Trophoblast cell (in vitro differentiated cells and primary cell): Measurements from ENCODE around the gene EFHD1.

Experiments used
- DNase-seq, 2 donors: peaks; one replicate each; pipeline ENCODE4 v3.0.0-alpha.2; 2016
- H2AFZ ChIP-seq: 2 replicates; pipeline ENCODE4 v1.6.1; 2013; ENCODE audit warnings: low read length, moderate library complexity, mild to moderate bottlenecking; ENCODE audit not compliant: insufficient read depth, poor library complexity
- H2AK5ac ChIP-seq: 2 replicates; pipeline ENCODE4 v1.6.1; 2013; ENCODE audit warnings: mild to moderate bottlenecking, low read length
- H2BK120ac ChIP-seq: 2 replicates; pipeline ENCODE4 v1.6.1; 2013; ENCODE audit warnings: low read length, mild to moderate bottlenecking, moderate library complexity; ENCODE audit not compliant: insufficient read depth, poor library complexity
- H2BK12ac ChIP-seq: 2 replicates; pipeline ENCODE4 v1.6.1; 2013; ENCODE audit warnings: mild to moderate bottlenecking, low read length, moderate library complexity
- H2BK5ac ChIP-seq: 2 replicates; pipeline ENCODE4 v1.6.1; 2013; ENCODE audit warnings: low read length, low read depth, moderate library complexity, mild to moderate bottlenecking; ENCODE audit not compliant: poor library complexity
- H3K14ac ChIP-seq: 2 replicates; pipeline ENCODE4 v1.6.1; 2013; ENCODE audit warnings: mild to moderate bottlenecking, low read length
- H3K18ac ChIP-seq: 2 replicates; pipeline ENCODE4 v1.6.1; 2013; ENCODE audit warnings: mild to moderate bottlenecking, low read length
- H3K23ac ChIP-seq: 2 replicates; pipeline ENCODE4 v1.6.1; 2013; ENCODE audit warnings: low read length
- H3K27ac ChIP-seq: 2 replicates; pipeline ENCODE4 v1.5.1; 2013; ENCODE audit warnings: low read depth, mild to moderate bottlenecking, inconsistent platforms, low read length, moderate library complexity
- H3K27me3 ChIP-seq: 2 replicates; pipeline ENCODE4 v1.6.1; 2013; ENCODE audit warnings: inconsistent platforms, mild to moderate bottlenecking, low read length, moderate library complexity; ENCODE audit not compliant: insufficient read depth
- H3K36me3 ChIP-seq, 2 experiments: 1 replicate in 1 of 2; 2 replicates in 1 of 2; pipeline ENCODE4 v1.6.1; 2013; ENCODE audit warnings: low read length in 2 of 2, mild to moderate bottlenecking in 2 of 2, moderate library complexity in 1 of 2; ENCODE audit not compliant: insufficient read depth in 2 of 2, control insufficient read depth in 1 of 2
- H3K4ac ChIP-seq: 2 replicates; pipeline ENCODE4 v1.6.1; 2013; ENCODE audit warnings: low read depth, mild to moderate bottlenecking, low read length, moderate library complexity
- H3K4me1 ChIP-seq, 2 experiments: 1 replicate in 1 of 2; 2 replicates in 1 of 2; pipeline ENCODE4 v1.6.1; 2013; ENCODE audit warnings: low read length in 2 of 2, mild to moderate bottlenecking in 2 of 2, moderate library complexity in 1 of 2; ENCODE audit not compliant: insufficient read depth in 2 of 2, control insufficient read depth in 1 of 2
- H3K4me2 ChIP-seq: 2 replicates; pipeline ENCODE4 v1.6.1; 2013; ENCODE audit warnings: inconsistent platforms, mild to moderate bottlenecking, low read length, moderate library complexity
- H3K4me3 ChIP-seq: 2 replicates; pipeline ENCODE4 v1.5.1; 2013; ENCODE audit warnings: mild to moderate bottlenecking, low read depth, low read length, inconsistent platforms
- H3K79me1 ChIP-seq: one replicate; pipeline ENCODE4 v1.6.1; 2013; ENCODE audit warnings: low read length
- H3K79me2 ChIP-seq: 2 replicates; pipeline ENCODE4 v1.6.1; 2013; ENCODE audit warnings: low read length, mild to moderate bottlenecking; ENCODE audit not compliant: control insufficient read depth, insufficient read depth, poor library complexity
- H3K9ac ChIP-seq: 2 replicates; pipeline ENCODE4 v1.6.1; 2013; ENCODE audit warnings: mild to moderate bottlenecking, low read length
- H3K9me3 ChIP-seq: 2 replicates; pipeline ENCODE4 v1.6.1; 2013; ENCODE audit warnings: low read depth, mild to moderate bottlenecking, control low read depth, inconsistent platforms, low read length; ENCODE audit not compliant: insufficient read depth
- H4K12ac ChIP-seq: 2 replicates; pipeline ENCODE4 v1.6.1; 2013; ENCODE audit warnings: low read depth, mild to moderate bottlenecking, low read length, moderate library complexity
- H4K8ac ChIP-seq: 2 replicates; pipeline ENCODE4 v1.6.1; 2013; ENCODE audit warnings: low read depth, mild to moderate bottlenecking, low read length, moderate library complexity
- H4K91ac ChIP-seq: one replicate; pipeline ENCODE4 v1.6.1; 2013; ENCODE audit warnings: low read depth, mild to moderate bottlenecking, low read length, moderate library complexity
- WGBS: extraction: QIAGEN DNeasy Blood & Tissue Kit; methylation state at CpG from one replicate; pipeline ENCODE4 v1.1.7; 2013; ENCODE audit warnings: missing lambda C conversion rate; ENCODE audit not compliant: insufficient read length, insufficient coverage; ENCODE audit errors: extremely low coverage; 5-methylcytosine and 5-hydroxymethylcytosine counted together

The EFHD1 gene

GRCh38 chr2:232628466-232629128, 4.8 kb upstream of the EFHD1 start:
- Histone ChIP-seq H3K27me3 (no peaks in the 10 kb centered on the region), H3K14ac (no peak overlapping the region), H3K18ac (no peak overlapping the region), H3K9me3 (no peaks in the 10 kb centered on the region), H3K27ac (no peak overlapping the region), H3K9ac (no peak overlapping the region), H4K91ac (no peak overlapping the region), H2BK5ac (no peak overlapping the region), H3K4me1 (peaks cover 7 to 12% of the 10 kb centered on the region in 2 experiments), H3K4ac (no peak overlapping the region), H2BK12ac (no peak overlapping the region), H3K4me3 (no peak overlapping the region), H2AK5ac (no peak overlapping the region), H3K4me2 (no peak overlapping the region), H3K23ac (no peak overlapping the region), H3K79me2 (peaks cover 4% of the 10 kb centered on the region), H3K79me1 (peaks cover 10% of the 10 kb centered on the region), H2BK120ac (no peak overlapping the region), H4K12ac (no peak overlapping the region), H4K8ac (no peak overlapping the region), H3K36me3 (no peaks in the 10 kb centered on the region), H2AFZ (no peak overlapping the region)
- no CpG with 5 or more reads among the region's 10 CpGs for WGBS
- DNase-seq, result no peak

GRCh38 chr2:232629129-232629475, 4.3 kb upstream of the EFHD1 start:
- H3K27ac ChIP-seq, result no peak overlapping the region
- peaks cover 7 to 11% of the 10 kb centered on the region in 2 experiments for H3K4me1 ChIP-seq
- peaks cover 14% of the 10 kb centered on the region for H3K79me1 ChIP-seq
- WGBS, result no CpG with 5 or more reads among the region's 2 CpGs
- no peak overlapping the region for H2BK5ac ChIP-seq
- no peak overlapping the region for H2BK120ac ChIP-seq
- H3K9ac ChIP-seq, result no peak overlapping the region
- no peak overlapping the region for H2AK5ac ChIP-seq
- H4K8ac ChIP-seq, result no peak overlapping the region
- H3K27me3 ChIP-seq, result no peaks in the 10 kb centered on the region
- no peak overlapping the region for H3K4me3 ChIP-seq
- H3K9me3 ChIP-seq, result no peaks in the 10 kb centered on the region
- H2BK12ac ChIP-seq, result no peak overlapping the region
- no peak overlapping the region for H3K18ac ChIP-seq
- no peak overlapping the region for H4K12ac ChIP-seq
- peaks cover 8% of the 10 kb centered on the region for H3K79me2 ChIP-seq
- DNase-seq, result no peak
- H2AFZ ChIP-seq, result no peak overlapping the region
- no peak overlapping the region for H3K4ac ChIP-seq
- no peak overlapping the region for H3K23ac ChIP-seq
- no peaks in the 10 kb centered on the region for H3K36me3 ChIP-seq
- no peak overlapping the region for H4K91ac ChIP-seq
- H3K4me2 ChIP-seq, result no peak overlapping the region
- H3K14ac ChIP-seq, result no peak overlapping the region

- Histone ChIP-seq H2BK120ac (peak overlapping the region; percentile 53), H3K36me3 (no peaks in the 10 kb centered on the region), H3K4me3 (no peak overlapping the region), H3K4me2 (peak overlapping the region; percentile 87), H3K18ac (no peak overlapping the region), H3K23ac (no peak overlapping the region), H2BK5ac (no peak overlapping the region), H3K14ac (no peak overlapping the region), H3K9ac (no peak overlapping the region), H4K8ac (no peak overlapping the region), H2BK12ac (no peak overlapping the region), H3K4ac (no peak overlapping the region), H3K27me3 (no peaks in the 10 kb centered on the region), H3K79me1 (peaks cover 22% of the 10 kb centered on the region), H2AFZ (peak overlapping the region; percentile 41), H2AK5ac (no peak overlapping the region), H3K27ac (no peak overlapping the region), H3K9me3 (no peaks in the 10 kb centered on the region), H3K79me2 (peaks cover 8% of the 10 kb centered on the region), H4K12ac (peak overlapping the region; percentile 79), H4K91ac (no peak overlapping the region), H3K4me1 (peaks cover 7 to 11% of the 10 kb centered on the region in 2 experiments)
- DNase-seq, result peak in 1 of 2 donors; percentile 19
- WGBS, result no CpG with 5 or more reads among the region's 19 CpGs
These were observed 1.0 kb upstream of the EFHD1 start for GRCh38 chr2:232632229-232632903.

- Histone ChIP-seq H3K27me3 (no peaks in the 10 kb centered on the region), H3K4ac (peak overlapping the region; percentile 7)
These were observed 446 bp upstream of the EFHD1 start for GRCh38 chr2:232632904-232633412.

More at GRCh38 chr2:232632904-232633412, 446 bp upstream of the EFHD1 start:
- peaks cover 22% of the 10 kb centered on the region for H3K79me1 ChIP-seq
- H3K14ac ChIP-seq, result peak overlapping the region; percentile 33
- peak overlapping the region; percentile 11 for H3K9ac ChIP-seq
- peak overlapping the region; percentile 28 for H2BK5ac ChIP-seq
- H2AFZ ChIP-seq, result peak overlapping the region; percentile 41
- H2AK5ac ChIP-seq, result no peak overlapping the region
- H4K8ac ChIP-seq, result peak overlapping the region; percentile 77
- H3K27ac ChIP-seq, result peak overlapping the region; percentile 31
- H2BK120ac ChIP-seq, result peak overlapping the region; percentile 74
- peak overlapping the region; percentile 89 for H4K12ac ChIP-seq
- peak overlapping the region; percentile 67 for H3K18ac ChIP-seq
- H3K9me3 ChIP-seq, result no peaks in the 10 kb centered on the region
- H3K4me3 ChIP-seq, result peak overlapping the region; percentile 80
- no CpG with 5 or more reads among the region's 40 CpGs for WGBS
- peak overlapping the region; percentile 38 for H4K91ac ChIP-seq
- H3K36me3 ChIP-seq, result no peaks in the 10 kb centered on the region
- peaks cover 7 to 11% of the 10 kb centered on the region in 2 experiments for H3K4me1 ChIP-seq
- H3K4me2 ChIP-seq, result peak overlapping the region; percentile 87
- peak overlapping the region; percentile 72 for H2BK12ac ChIP-seq
- peak; percentile 66 to 85 for DNase-seq
- H3K79me2 ChIP-seq, result peaks cover 8% of the 10 kb centered on the region
- no peak overlapping the region for H3K23ac ChIP-seq
